NCI-H1694 treated with DMSO at 0.1 percent for 48 hours (cell line): ENCODE results near the gene GPC2.

ENCODE experiments used
- DNase-seq: peaks from one replicate; lab custom pipeline; 2025; lab: John Stamatoyannopoulos, UW

GPC2 gene

GRCh38 chr7:100122067-100122466 lies 55.1 kb downstream of the GPC2 start:
- DNase-seq, result no peak

- DNase-seq, result no peak
Measured at GRCh38 chr7:100120733-100121036, 56.5 kb downstream of the GPC2 start.

GRCh38 chr7:100119970-100120732 lies 57.0 kb downstream of the GPC2 start:
- DNase-seq, result peak; percentile 61
